ENCODE results near the gene PPP1R11. TPM values are rescaled to one million over a fixed set of nuclear protein-coding genes. Genes with fewer than 3 reads are reported as not detected.

PPP1R11 gene
- total RNA-seq, 1 experiment from 2014 or later = 60.1 TPM

DNA sequence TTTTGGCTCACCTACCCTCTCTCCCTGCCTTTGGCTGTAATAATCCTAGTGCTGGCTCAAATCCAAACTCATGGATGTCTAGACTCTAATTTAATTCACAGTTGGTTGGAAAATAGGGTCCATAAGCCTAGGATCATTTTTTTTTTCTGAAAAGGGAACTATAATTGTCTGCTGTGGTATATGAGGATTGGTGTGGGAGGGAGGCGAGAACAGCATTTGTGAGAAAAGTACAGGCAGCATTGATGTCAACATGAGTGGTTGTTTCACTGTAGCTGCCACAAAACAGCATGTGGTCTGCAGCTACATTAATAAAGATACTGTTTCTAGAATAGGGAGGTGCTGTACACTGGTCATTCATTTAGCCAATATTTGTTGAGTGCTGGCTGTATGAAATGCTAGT lies 24.5 kb upstream of the PPP1R11 start:
- CTCF ChIA-PET = interaction anchor here (0.8 kb wide), 1 partner anchor 121 kb away, joined by 4 read pairs; no protein-coding TSS in a partner anchor
- H3K27me3 Mint-ChIP-seq (ENCODE audit: insufficient read depth, unreplicated experiment) = no peaks in the 10 kb centered on the region
- no peak overlapping the region for H3K27ac Mint-ChIP-seq (ENCODE audit: low read depth, unreplicated experiment)
- POLR2A ChIA-PET = interaction anchor here (1.3 kb wide), 1 partner anchor 19 kb away, joined by 5 read pairs; the partner anchor contains the start of gene POLR1H
- TF ChIP-seq, protein P1, sequence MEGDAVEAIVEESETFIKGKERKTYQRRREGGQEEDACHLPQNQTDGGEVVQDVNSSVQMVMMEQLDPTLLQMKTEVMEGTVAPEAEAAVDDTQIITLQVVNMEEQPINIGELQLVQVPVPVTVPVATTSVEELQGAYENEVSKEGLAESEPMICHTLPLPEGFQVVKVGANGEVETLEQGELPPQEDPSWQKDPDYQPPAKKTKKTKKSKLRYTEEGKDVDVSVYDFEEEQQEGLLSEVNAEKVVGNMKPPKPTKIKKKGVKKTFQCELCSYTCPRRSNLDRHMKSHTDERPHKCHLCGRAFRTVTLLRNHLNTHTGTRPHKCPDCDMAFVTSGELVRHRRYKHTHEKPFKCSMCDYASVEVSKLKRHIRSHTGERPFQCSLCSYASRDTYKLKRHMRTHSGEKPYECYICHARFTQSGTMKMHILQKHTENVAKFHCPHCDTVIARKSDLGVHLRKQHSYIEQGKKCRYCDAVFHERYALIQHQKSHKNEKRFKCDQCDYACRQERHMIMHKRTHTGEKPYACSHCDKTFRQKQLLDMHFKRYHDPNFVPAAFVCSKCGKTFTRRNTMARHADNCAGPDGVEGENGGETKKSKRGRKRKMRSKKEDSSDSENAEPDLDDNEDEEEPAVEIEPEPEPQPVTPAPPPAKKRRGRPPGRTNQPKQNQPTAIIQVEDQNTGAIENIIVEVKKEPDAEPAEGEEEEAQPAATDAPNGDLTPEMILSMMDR (IDR thresholded peaks at IDR 0.05; ENCODE audit: unreplicated experiment) = no peak
- DNase-seq (ENCODE audit: unreplicated experiment) = no peak
- intact Hi-C loops (cut with micrococcal nuclease) = no loop called here
- no peaks in the 10 kb centered on the region for H3K36me3 Mint-ChIP-seq (ENCODE audit: insufficient read depth, unreplicated experiment)
- no peak overlapping the region for H3K4me3 Mint-ChIP-seq (ENCODE audit: unreplicated experiment)
- peaks cover under 1% of the 10 kb centered on the region for H3K4me1 Mint-ChIP-seq (ENCODE audit: insufficient read depth, unreplicated experiment)
- no TSS peak for BruUV-seq (replicated peaks)
- no peaks in the 10 kb centered on the region for H3K9me3 Mint-ChIP-seq (ENCODE audit: unreplicated experiment)

DNA sequence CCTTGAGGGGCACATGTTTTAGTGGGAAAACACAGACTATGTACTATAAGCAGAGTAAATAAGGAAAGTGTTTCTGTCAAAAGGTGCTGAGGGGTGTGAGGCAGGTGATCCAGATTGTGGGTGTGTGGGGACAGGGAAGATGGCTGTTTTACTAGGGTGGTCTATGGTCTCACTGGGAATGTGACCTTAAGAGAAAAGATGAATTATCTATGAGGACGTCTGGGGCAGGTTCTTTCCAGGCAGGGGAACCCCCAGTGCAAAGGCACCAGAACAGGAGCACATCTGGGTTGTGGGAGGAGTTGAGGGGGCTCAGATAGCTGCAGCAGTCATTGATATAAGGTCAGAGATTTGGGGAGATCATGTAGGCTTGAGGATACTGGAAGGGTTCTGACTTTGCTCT lies 24.1 kb upstream of the PPP1R11 start:
- Mint-ChIP-seq H3K4me3 (ENCODE audit: unreplicated experiment) (no peak overlapping the region), H3K9me3 (ENCODE audit: unreplicated experiment) (no peaks in the 10 kb centered on the region), H3K4me1 (ENCODE audit: insufficient read depth, unreplicated experiment) (no peaks in the 10 kb centered on the region), H3K36me3 (ENCODE audit: insufficient read depth, unreplicated experiment) (no peaks in the 10 kb centered on the region), H3K27ac (ENCODE audit: low read depth, unreplicated experiment) (no peak overlapping the region), H3K27me3 (ENCODE audit: insufficient read depth, unreplicated experiment) (no peaks in the 10 kb centered on the region)
- TF ChIP-seq, protein P1 (IDR thresholded peaks at IDR 0.05; ENCODE audit: unreplicated experiment) = no peak
- intact Hi-C loops (cut with micrococcal nuclease) = no loop called here
- ChIA-PET POLR2A (no interaction called here), CTCF (no interaction called here)
- no TSS peak for BruUV-seq (replicated peaks)
- DNase-seq (ENCODE audit: unreplicated experiment) = no peak

DNA sequence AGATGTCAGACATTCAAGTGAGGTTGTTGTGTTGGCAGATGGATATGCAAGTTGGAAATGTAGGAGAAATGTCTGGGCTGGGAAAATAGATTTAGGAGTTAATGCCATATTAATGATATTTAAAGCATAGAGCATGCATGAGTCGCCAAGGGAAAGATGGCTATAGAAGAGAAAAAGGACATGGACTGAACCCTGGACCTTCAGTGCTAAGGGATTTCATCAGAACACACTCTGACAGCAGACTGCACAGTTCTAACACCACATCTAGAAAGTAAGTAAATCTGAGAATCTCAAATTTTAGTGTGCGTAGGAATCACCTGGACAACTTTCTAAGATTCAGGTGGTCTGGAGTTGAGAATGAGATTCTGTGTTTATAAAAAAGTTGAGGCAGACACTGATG lies 23.3 kb upstream of the PPP1R11 start:
- Mint-ChIP-seq H3K27me3 (ENCODE audit: insufficient read depth, unreplicated experiment) (no peaks in the 10 kb centered on the region), H3K4me1 (ENCODE audit: insufficient read depth, unreplicated experiment) (no peaks in the 10 kb centered on the region), H3K4me3 (ENCODE audit: unreplicated experiment) (no peak overlapping the region), H3K36me3 (ENCODE audit: insufficient read depth, unreplicated experiment) (no peaks in the 10 kb centered on the region), H3K27ac (ENCODE audit: low read depth, unreplicated experiment) (no peak overlapping the region), H3K9me3 (ENCODE audit: unreplicated experiment) (no peaks in the 10 kb centered on the region)
- BruUV-seq (replicated peaks) = no TSS peak
- CTCF ChIA-PET = interaction anchor here (1.0 kb wide), 1 partner anchor 290 kb away, joined by 3 read pairs; no protein-coding TSS in a partner anchor
- TF ChIP-seq, protein P1 (IDR thresholded peaks at IDR 0.05; ENCODE audit: unreplicated experiment) = no peak
- POLR2A ChIA-PET = interaction anchor here (2.1 kb wide), 1 partner anchor 17 kb away, joined by 10 read pairs; the partner anchor contains the start of gene POLR1H
- intact Hi-C loops (cut with micrococcal nuclease) = no loop called here
- DNase-seq (ENCODE audit: unreplicated experiment) = no peak

DNA sequence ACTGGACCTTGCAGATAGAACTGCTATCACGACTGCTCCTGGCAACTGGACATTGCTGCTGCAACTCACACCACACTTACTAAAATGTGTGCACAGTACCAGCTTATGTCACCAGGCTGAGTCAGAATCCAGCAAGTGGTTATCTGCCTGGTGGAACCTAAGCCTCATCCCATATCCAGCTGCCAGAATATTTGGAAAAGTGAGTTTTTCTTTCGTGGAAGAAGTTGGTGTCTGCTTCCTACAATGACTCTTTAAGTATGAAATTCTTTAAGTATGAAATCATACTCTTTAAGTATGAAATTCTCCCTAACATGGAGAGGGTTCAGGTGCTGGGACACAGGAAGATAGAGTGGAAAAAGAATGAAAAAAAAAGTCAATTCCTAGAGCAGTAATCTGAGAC lies 22.4 kb upstream of the PPP1R11 start:
- CTCF ChIA-PET = interaction anchor here (0.6 to 1.0 kb wide), 2 partner anchors 291 to 336 kb away, joined by 3 read pairs; no protein-coding TSS in a partner anchor

More for the DNA sequence above, 22.4 kb upstream of the PPP1R11 start:
- H3K9me3 Mint-ChIP-seq (ENCODE audit: unreplicated experiment) = no peaks in the 10 kb centered on the region
- no peaks in the 10 kb centered on the region for H3K36me3 Mint-ChIP-seq (ENCODE audit: insufficient read depth, unreplicated experiment)
- no peak for DNase-seq (ENCODE audit: unreplicated experiment)
- H3K27me3 Mint-ChIP-seq (ENCODE audit: insufficient read depth, unreplicated experiment) = no peaks in the 10 kb centered on the region
- no peak overlapping the region for H3K4me3 Mint-ChIP-seq (ENCODE audit: unreplicated experiment)
- intact Hi-C loops (cut with micrococcal nuclease) = no loop called here
- POLR2A ChIA-PET = interaction anchor here (1.0 to 2.1 kb wide), 2 partner anchors 16 to 22 kb away, joined by 4 to 10 read pairs; partner anchors contain the start of gene POLR1H
- H3K4me1 Mint-ChIP-seq (ENCODE audit: insufficient read depth, unreplicated experiment) = no peaks in the 10 kb centered on the region
- no peak overlapping the region for H3K27ac Mint-ChIP-seq (ENCODE audit: low read depth, unreplicated experiment)
- no TSS peak for BruUV-seq (replicated peaks)
- TF ChIP-seq, protein P1 (IDR thresholded peaks at IDR 0.05; ENCODE audit: unreplicated experiment) = no peak
